COLO829 (cell line): ENCODE data around the gene USF1.
"Not testable (repeated sequence)": the region's sequence is repeated elsewhere in the genome, so short reads cannot be mapped to it uniquely, and the experiment has no call there.

Experiments used
- DNase-seq: peaks from one replicate; pipeline ENCODE4 v3.0.0; 2012; ENCODE audit warnings: low spot score

Gene USF1

DNA sequence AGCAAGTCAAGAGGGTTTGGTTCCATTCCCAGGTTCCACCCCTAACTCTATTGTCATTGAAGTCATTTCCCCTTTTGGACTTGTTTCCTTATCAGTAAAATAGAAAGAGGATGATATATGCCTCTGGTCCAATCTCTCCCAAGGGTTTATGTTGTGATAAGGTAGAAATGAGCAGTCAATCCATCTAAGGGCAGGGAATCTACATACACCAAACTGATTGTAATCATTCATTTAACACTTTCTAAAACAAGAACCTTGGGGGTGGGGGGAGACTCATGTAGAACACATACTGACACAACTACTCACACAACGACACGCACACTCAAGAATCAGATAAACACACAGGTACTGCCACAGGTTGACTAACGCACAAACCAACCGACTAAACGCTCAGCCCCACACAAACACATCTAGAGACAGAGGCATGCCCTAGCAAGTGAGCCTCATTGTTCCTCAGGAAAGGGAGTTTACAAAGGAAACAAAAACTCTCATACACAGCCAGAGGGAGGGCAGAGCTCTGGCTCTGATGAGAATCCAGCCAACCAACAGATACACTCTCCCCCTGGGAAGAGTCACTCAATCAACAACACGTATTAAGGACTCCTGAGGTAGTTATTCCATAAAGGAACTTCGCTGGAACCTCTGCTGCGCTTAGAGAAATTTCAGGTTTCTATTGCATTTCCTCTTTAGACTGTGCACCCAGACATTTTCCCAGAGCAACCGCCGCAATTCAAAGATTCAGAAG is 25.9 kb downstream of the USF1 start:
- no peak for DNase-seq

DNA sequence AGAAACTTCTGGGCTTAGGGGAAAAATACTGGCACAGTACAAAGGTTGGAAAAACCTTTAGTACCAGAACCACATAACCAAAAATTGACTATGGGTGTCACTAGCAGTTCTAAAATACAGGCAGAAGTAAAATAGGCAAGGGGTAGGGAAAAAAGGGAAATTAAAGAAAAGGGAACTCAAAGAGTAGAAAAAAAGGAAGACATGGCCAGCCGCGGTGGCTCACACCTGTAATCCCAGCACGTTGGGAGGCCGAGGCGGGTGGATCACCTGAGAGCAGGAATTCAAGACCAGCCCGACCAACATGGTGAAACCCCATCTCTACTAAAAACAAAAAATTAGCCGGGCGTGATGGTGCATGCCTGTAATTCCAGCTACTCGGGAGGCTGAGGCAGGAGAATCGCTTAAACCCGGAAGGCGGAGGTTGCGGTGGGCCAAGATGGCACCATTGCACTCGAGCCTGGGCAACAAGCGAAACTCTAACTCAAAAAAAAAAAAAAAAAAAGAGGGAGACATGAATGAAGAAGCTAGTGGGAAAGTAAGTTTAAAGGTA is 26.6 kb downstream of the USF1 start:
- DNase-seq = not testable (repeated sequence)

GRCh38 chr1:161018631-161018930 is 27.2 kb downstream of the USF1 start:
- no peak for DNase-seq

DNA sequence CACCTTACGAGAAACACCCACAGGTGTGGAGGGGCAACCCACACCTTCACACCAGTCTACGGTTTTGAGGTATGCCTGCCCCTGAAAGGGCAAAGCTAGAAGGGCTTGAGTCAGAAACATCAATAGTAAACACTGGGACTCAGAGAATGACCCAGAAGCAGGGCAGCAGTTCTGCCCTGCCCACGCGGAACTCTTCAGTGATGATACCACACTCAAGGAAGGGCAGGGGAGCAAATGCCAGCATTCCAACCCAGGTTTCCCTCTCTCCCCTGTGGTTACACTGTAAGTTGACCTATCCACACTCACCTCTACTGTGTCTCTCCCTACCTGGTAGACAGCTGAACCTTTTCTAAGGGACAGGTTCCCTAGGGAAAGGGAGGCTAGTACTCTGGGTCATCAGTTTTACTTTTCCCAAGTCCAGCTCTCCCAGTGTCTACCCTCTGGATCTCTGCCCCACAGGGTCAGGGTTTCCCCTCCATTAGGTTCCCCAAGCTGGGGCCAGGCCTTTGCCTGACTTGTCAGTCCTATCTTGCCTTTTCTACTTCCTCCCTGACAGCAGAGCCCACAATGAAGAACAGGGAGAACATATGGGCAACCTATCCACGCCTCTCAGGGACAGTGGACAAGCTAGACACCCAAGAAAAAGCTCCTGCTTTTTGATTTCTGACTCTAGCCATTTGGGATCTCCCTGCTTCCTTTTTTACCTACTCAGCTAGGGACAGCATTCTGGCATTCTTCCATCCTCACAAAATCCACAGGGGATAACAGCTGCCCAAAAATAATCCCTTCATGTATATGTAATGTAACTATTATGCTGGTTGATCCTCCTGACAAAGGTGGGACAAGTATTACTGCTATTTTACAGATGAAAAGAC is 27.8 kb downstream of the USF1 start:
- no peak for DNase-seq

DNA sequence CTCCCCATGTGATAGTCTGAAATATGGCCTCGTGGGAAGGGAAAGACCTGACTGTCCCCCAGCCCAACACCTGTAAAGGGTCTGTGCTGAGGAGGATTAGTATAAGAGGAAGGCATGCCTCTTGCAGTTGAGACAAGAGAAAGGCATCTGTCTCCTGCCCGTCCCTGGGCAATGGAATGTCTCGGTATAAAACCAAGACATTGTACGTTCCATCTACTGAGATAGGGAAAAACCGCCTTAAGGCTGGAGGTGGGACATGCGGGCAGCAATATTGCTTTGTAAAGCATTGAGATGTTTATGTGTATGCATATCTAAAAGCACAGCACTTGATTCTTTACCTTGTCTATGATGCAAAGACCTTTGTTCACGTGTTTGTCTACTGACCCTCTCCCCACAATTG is 28.6 kb downstream of the USF1 start:
- DNase-seq = not testable (repeated sequence)

- not testable (repeated sequence) for DNase-seq
Measured at GRCh38 chr1:161016683-161017082, 29.1 kb downstream of the USF1 start.

- DNase-seq = no peak
Measured at GRCh38 chr1:161013488-161014230, 32.1 kb downstream of the USF1 start.

DNA sequence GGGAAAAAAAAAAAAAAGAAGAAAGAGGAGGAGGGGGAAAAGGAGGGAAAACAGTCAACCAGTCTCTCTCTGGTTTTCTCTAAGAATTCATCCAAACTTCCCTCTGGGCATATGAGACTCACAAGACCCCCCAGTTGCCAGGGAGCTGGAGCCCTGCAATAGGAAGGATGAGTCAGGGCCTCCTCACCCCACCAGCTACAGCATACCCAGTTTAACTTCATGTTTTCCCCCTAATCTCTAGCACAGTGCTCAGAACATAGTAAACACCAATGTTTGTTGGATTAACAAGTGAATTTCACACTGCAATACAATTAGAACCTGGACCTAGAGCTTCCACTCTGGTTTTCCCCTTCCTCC is 32.7 kb downstream of the USF1 start:
- no peak for DNase-seq

DNA sequence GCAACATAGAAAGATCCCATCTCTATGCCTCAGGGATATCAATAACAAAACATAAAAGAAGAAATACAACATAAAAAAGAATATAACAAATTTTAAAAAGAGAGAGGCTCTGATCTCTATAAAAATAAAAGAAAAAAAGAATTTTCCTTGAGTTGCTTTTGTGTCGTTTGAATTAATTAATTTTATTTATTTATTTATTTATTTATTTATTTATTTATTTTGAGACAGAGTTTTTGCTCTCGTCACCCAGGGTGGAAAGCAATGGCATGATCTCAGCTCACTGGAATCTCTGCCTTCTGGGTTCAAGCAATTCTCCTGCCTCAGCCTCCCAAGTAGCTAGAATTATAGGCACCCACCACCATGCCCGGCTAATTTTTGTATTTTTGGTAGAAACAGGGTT is 33.4 kb downstream of the USF1 start:
- no peak for DNase-seq

- no peak for DNase-seq
Measured at GRCh38 chr1:161009602-161010211, 36.1 kb downstream of the USF1 start.

GRCh38 chr1:161008869-161009510 is 36.8 kb downstream of the USF1 start:
- peak; percentile 30 for DNase-seq

DNA sequence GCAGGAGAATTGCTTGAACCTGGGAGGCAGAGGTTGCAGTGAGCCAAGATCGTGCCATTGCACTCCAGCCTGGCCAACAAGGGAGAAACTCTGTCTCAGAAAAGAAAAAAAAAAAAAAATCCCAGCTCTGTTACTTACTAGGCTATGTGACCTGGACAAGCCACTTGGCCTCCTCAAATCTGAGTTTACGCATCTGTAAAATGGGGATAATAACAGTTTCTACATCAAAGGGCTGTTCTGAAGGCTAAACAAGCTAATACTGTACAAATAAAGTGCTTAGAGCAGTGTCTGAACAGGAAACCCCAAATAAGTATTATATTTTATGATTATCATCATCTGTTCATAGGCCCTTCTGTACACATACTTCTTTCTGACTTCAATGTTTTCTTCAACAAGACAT is 38.4 kb downstream of the USF1 start:
- no peak for DNase-seq

DNA sequence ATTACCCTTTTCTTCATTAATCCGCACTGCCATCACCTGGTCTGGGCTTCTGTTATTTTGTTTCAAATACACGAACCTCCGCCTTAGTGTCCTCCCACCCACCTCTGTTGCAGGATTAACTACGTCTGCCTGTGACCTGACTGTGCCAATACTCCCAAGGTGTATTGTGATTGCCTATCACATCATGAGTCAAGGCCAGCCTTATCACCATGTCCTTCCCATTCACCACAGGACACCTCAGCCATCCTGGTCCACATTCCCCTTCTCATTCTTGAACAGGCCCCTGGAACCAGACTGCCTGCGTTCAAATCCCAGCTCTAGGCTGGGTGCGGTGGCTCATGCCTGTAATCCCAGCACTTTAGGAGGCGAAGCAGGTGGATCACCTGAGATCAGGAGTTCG is 39.2 kb downstream of the USF1 start:
- no peak for DNase-seq

- no peak for DNase-seq
Measured at GRCh38 chr1:161001525-161001924, 44.3 kb downstream of the USF1 start.

GRCh38 chr1:161000736-161001480 is 44.9 kb downstream of the USF1 start:
- no peak for DNase-seq

DNA sequence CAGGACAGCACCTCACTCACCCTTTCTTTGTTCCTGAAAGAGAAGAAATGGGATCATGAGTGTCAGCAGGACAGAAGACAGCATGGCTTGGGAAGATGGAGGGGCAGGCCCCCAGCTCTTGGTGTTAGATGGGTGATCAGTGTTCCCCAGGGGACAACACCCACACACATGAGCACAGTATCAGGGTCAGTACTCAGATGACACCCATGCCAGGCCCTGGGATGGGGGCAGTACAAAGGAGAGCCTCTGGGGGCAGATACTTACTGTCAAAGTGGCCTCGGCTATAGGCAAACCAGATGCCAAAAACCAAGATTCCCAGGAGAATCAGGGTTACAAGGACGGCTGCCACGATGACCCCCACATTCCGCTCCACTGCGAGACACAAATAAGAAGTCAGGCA is 46.4 kb downstream of the USF1 start:
- no peak for DNase-seq

- peak; percentile 85 for DNase-seq
Measured at GRCh38 chr1:160997323-160998038, 48.3 kb downstream of the USF1 start.

- peak; percentile 90 for DNase-seq
Measured at GRCh38 chr1:160996178-160996577, 49.6 kb downstream of the USF1 start.

GRCh38 chr1:160993544-160994193 is 52.1 kb downstream of the USF1 start:
- DNase-seq = peak; percentile 38

GRCh38 chr1:160992036-160992435 is 53.7 kb downstream of the USF1 start:
- not testable (repeated sequence) for DNase-seq
